Measurements from ENCODE around the gene TMEM116. TPM values are rescaled to one million over a fixed set of nuclear protein-coding genes. Genes with fewer than 3 reads are reported as not detected.

TMEM116 gene
- total and polyA plus RNA-seq, 9 donors = 9.1 to 17.9 (median 11.3) TPM

GRCh38 chr12:112025808-112026375 lies 12.9 kb upstream of the TMEM116 start:
- Histone ChIP-seq H3K9me3 (no peaks in the 10 kb centered on the region), H3K4me3 (no peak overlapping the region), H3K36me3 (no peaks in the 10 kb centered on the region), H3K27me3 (no peaks in the 10 kb centered on the region), H3K4me1 (ENCODE audit: insufficient read depth) (no peaks in the 10 kb centered on the region), H3K27ac (no peak overlapping the region)
- no peak for DNase-seq
- WGBS, 3 donors = 78 to 83% (median 82%) methylated on average over 4 of the region's 4 CpGs
- intact Hi-C loops (cut with DNase I) = no loop called here
- TF ChIP-seq, protein P1, sequence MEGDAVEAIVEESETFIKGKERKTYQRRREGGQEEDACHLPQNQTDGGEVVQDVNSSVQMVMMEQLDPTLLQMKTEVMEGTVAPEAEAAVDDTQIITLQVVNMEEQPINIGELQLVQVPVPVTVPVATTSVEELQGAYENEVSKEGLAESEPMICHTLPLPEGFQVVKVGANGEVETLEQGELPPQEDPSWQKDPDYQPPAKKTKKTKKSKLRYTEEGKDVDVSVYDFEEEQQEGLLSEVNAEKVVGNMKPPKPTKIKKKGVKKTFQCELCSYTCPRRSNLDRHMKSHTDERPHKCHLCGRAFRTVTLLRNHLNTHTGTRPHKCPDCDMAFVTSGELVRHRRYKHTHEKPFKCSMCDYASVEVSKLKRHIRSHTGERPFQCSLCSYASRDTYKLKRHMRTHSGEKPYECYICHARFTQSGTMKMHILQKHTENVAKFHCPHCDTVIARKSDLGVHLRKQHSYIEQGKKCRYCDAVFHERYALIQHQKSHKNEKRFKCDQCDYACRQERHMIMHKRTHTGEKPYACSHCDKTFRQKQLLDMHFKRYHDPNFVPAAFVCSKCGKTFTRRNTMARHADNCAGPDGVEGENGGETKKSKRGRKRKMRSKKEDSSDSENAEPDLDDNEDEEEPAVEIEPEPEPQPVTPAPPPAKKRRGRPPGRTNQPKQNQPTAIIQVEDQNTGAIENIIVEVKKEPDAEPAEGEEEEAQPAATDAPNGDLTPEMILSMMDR (IDR thresholded peaks at IDR 0.05) = no peak
- TF ChIP-seq EP300 (IDR thresholded peaks at IDR 0.05) (no peak), POLR2A (IDR thresholded peaks at IDR 0.05) (no peak)

DNA sequence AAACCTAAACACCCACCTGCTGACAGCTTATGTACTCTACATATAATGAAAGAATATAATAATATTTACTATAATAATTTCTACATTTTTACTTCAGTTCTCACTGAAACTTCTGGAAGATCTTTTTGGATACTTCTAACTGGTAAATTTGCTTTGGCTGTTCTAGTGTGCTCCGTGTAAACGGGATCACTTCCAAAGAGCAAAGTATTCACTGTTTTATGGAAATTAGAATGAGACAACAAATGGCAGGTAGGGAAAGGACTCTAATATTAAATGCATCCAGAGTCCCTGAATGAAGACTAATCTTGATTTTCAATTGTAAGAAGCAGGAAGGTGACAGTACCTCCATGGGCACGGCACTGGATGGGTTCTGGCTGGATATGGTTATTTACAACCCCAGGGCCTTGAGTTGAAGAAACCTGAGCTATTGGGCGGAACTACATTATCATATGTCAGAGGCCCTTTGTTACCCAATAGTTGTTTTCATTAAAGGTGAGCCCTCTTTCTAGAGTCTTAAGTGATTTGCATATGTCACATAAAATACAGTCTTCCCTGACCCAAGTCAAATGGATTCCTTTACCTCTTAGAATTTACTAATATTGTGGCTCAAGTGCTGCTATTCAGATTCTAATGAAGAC lies 10.9 kb upstream of the TMEM116 start:
- no peaks in the 10 kb centered on the region for H3K36me3 ChIP-seq
- intact Hi-C loops (cut with DNase I) = no loop called here
- TF ChIP-seq, protein P1 (IDR thresholded peaks at IDR 0.05) = no peak
- TF ChIP-seq EP300 (IDR thresholded peaks at IDR 0.05) = no peak
- no peak for TF ChIP-seq POLR2A (IDR thresholded peaks at IDR 0.05)

DNA sequence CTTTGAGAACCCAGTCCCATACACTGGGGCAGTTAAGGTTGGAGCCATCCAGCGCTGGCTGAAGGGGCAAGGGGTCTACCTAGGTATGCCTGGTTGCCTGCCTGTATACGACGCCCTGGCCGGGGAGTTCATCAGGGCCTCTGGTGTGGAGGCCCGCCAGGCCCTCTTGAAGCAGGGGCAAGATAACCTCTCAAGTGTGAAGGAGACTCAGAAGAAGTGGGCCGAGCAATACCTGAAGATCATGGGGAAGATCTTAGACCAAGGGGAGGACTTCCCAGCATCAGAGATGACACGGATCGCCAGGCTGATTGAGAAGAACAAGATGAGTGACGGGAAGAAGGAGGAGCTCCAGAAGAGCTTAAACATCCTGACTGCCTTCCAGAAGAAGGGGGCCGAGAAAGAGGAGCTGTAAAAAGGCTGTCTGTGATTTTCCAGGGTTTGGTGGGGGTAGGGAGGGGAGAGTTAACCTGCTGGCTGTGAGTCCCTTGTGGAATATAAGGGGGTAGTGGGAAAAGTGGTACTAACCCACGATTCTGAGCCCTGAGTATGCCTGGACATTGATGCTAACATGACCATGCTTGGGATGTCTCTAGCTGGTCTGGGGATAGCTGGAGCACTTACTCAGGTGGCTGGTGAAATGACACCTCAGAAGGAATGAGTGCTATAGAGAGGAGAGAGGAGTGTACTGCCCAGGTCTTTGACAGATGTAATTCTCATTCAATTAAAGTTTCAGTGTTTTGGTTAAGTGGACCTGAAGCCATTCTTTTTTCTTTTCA lies 9.5 kb upstream of the TMEM116 start:
- WGBS, 3 donors = 81 to 88% (median 84%) methylated on average over 11 of the region's 11 CpGs
- H3K9me3 ChIP-seq = no peaks in the 10 kb centered on the region
- TF ChIP-seq, protein P1 (IDR thresholded peaks at IDR 0.05) = no peak
- TF ChIP-seq EP300 (IDR thresholded peaks at IDR 0.05) (no peak), POLR2A (IDR thresholded peaks at IDR 0.05) (no peak)
- no peaks in the 10 kb centered on the region for H3K27me3 ChIP-seq
- intact Hi-C loops (cut with DNase I) = no loop called here
- no peaks in the 10 kb centered on the region for H3K4me1 ChIP-seq (ENCODE audit: insufficient read depth)
- no peak overlapping the region for H3K4me3 ChIP-seq
- H3K27ac ChIP-seq = no peak overlapping the region
- no peaks in the 10 kb centered on the region for H3K36me3 ChIP-seq
- no peak for DNase-seq

More for the DNA sequence above, 10.9 kb upstream of the TMEM116 start:
- Histone ChIP-seq H3K9me3 (no peaks in the 10 kb centered on the region), H3K27me3 (no peaks in the 10 kb centered on the region), H3K27ac (no peak overlapping the region), H3K4me3 (no peak overlapping the region), H3K4me1 (ENCODE audit: insufficient read depth) (no peaks in the 10 kb centered on the region)
- WGBS, 3 donors = 81 to 82% (median 82%) methylated on average over 4 of the region's 4 CpGs
- DNase-seq = no peak

DNA sequence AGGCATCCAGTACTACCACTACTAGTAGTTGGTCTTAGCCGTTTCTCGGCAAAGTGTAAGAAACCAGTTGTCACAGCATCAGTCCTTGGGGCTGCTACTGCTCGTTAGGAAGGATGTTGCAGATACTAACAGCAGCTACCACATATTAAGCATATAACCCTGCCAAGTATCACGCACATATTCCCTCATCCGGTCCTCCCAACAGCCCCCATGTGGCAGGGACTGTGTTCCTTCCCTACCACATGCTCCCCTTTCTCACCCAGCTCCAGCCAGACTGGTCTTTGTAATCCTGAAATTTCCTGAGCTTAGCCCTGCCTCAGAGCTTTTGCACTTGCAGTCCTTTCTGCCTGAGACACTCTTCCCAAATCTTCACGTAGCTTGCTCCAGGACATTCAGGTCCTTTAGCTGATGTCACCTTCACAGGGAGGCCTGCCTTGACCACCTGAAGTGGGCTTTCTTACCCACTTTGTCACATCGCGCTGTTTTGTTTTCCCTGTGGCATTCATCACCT lies 8.0 kb upstream of the TMEM116 start:
- Histone ChIP-seq H3K9me3 (no peaks in the 10 kb centered on the region), H3K4me3 (no peak overlapping the region), H3K36me3 (no peaks in the 10 kb centered on the region), H3K4me1 (ENCODE audit: insufficient read depth) (no peaks in the 10 kb centered on the region), H3K27me3 (no peaks in the 10 kb centered on the region), H3K27ac (no peak overlapping the region)
- WGBS, 3 donors = 87 to 89% (median 88%) methylated on average over 8 of the region's 8 CpGs
- no peak for DNase-seq
- TF ChIP-seq EP300 (IDR thresholded peaks at IDR 0.05) (no peak), POLR2A (IDR thresholded peaks at IDR 0.05) (no peak)
- TF ChIP-seq, protein P1 (IDR thresholded peaks at IDR 0.05) = no peak
- intact Hi-C loops (cut with DNase I) = no loop called here
